A673 (cell line): ENCODE measurements around the gene DDB1. TPM values are rescaled to one million over a fixed set of nuclear protein-coding genes. Genes with fewer than 3 reads are reported as not detected.

ENCODE experiments used
- BruUV-seq: library from RNA; stranded (reverse); fragments of 400-500 nt; replicated peaks from 2 replicates; lab custom pipeline; 2021; lab: Mats Ljungman, UMichigan
- CTCF ChIA-PET: fragments of 300-600 bp; sonication (Branson Sonifier 250); formaldehyde crosslinking; loops from one replicate; lab custom pipeline; 2022; ENCODE audit warnings: antibody characterized with exemption; lab: Charles Lee
- POLR2A ChIA-PET: fragments of 300-600 bp; sonication (Branson Sonifier 250); formaldehyde crosslinking; loops from one replicate; lab custom pipeline; 2022; ENCODE audit warnings: antibody characterized with exemption; ENCODE audit not compliant: low non-redundant PET; lab: Charles Lee
- DNase-seq: peaks from one replicate; pipeline ENCODE4 v3.0.0-alpha.2; 2015; ENCODE audit warnings: low spot score
- H3K27ac ChIP-seq: fragments of 200-600 bp; sonication (generic); 2 replicates; pipeline ENCODE4 v1.5.1; 2016; ENCODE audit warnings: mixed run types, low read depth, mild to moderate bottlenecking, mixed read lengths, antibody characterized with exemption, low read length; ENCODE audit not compliant: poor library complexity, severe bottlenecking
- H3K27me3 ChIP-seq: fragments of 200-600 bp; sonication (generic); replicated peaks from 2 replicates; pipeline ENCODE4 v1.6.1; 2017; ENCODE audit warnings: mixed run types, low read depth, mild to moderate bottlenecking, mixed read lengths, antibody characterized with exemption, low read length; ENCODE audit not compliant: insufficient read depth, poor library complexity
- H3K36me3 ChIP-seq: fragments of 200-600 bp; sonication (generic); 2 replicates; pipeline ENCODE4 v1.6.1; 2016; ENCODE audit warnings: mixed run types, mild to moderate bottlenecking, mixed read lengths, antibody characterized with exemption, low read length; ENCODE audit not compliant: insufficient read depth, poor library complexity, severe bottlenecking
- H3K4me1 ChIP-seq: fragments of 200-600 bp; sonication (generic); 2 replicates; pipeline ENCODE4 v1.6.1; 2017; ENCODE audit warnings: mixed run types, mild to moderate bottlenecking, mixed read lengths, antibody characterized with exemption, low read length; ENCODE audit not compliant: insufficient read depth, poor library complexity, severe bottlenecking
- H3K4me3 ChIP-seq: fragments of 200-600 bp; sonication (generic); 2 replicates; pipeline ENCODE4 v1.5.1; 2016; ENCODE audit warnings: low read depth, mixed run types, mild to moderate bottlenecking, mixed read lengths, low read length; ENCODE audit not compliant: poor library complexity, severe bottlenecking
- H3K9me3 ChIP-seq: fragments of 200-600 bp; sonication (generic); 2 replicates; pipeline ENCODE4 v1.6.1; 2016; ENCODE audit warnings: mixed run types, low read depth, mild to moderate bottlenecking, mixed read lengths, antibody characterized with exemption, low read length; ENCODE audit not compliant: poor library complexity, severe bottlenecking
- CTCF ChIP-seq: fragments of 300-800, 200-600 bp; sonication (generic); conservative IDR thresholded peaks from 2 replicates; pipeline ENCODE4 v1.5.1; 2017; ENCODE audit warnings: low read depth, mild to moderate bottlenecking, antibody characterized with exemption, low read length, moderate library complexity, mixed read lengths
- EZH2 ChIP-seq: fragments of 200-600 bp; sonication (generic); IDR thresholded peaks from 2 replicates; pipeline ENCODE4 v1.6.1; 2017; ENCODE audit warnings: borderline replicate concordance, low read depth, mild to moderate bottlenecking, mixed read lengths, antibody characterized with exemption, low read length; ENCODE audit not compliant: poor library complexity, severe bottlenecking
- intact Hi-C: fragments of 100-400 bp; cut with micrococcal nuclease; formaldehyde crosslinking; loops from one replicate; pipeline ENCODE4 v1.10.0; 2022; ENCODE audit not compliant: unreplicated experiment
- total RNA-seq: library from RNA; stranded (reverse); gene quantifications from 2 replicates; pipeline ENCODE4 v1.2.3, GENCODE V29; 2021

The DDB1 gene
- total RNA-seq, 1 experiment from 2014 or later = 305 TPM

DNA sequence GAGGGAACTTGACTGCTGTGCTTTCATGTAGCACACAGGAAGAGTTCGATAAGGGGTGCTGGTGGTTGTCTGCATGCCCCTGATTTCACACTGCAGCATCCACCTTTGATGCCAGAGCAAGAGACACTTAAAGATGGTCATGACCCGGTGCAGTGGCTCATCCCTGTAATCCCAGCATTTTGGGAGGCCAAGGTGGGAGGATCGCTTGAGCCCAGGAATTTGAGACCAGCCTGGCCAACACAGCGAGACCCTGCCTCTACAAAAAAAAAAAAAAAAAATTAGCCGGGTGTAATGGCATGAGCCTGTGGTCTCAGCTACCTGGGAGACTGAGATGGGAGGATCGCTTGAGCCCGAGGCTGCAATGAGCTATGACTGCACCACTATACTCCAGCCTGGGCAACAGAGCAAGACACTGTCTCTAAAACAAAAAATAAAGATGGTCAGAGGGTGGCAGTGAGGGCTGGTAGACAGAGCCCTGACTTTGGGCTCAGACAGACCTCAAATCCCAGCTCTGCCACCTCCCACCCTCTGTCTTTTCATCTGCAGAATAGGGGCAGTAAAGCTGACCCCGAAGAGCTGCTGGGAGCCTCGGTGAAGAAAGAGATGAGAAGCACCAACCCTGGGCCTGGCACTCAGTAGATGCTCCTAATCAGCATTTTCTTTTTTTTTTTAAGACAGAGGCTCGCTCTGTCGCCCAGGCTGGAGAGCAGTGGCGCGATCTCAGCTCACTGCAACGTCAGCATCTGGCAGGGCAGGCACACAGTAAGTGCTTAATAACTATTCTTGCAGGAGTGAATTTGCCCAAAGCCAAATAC is 55.5 kb downstream of the DDB1 start:
- no peaks in the 10 kb centered on the region for H3K9me3 ChIP-seq
- TF ChIP-seq EZH2 (no peak), CTCF (no peak)
- DNase-seq = no peak
- intact Hi-C loops = no loop called here
- no peaks in the 10 kb centered on the region for H3K36me3 ChIP-seq
- no TSS peak for BruUV-seq
- H3K4me1 ChIP-seq = no peaks in the 10 kb centered on the region
- H3K27me3 ChIP-seq = no peaks in the 10 kb centered on the region
- ChIA-PET CTCF (interaction anchor here (0.6 kb wide), 2 partner anchors 37 to 476 kb away, joined by 3 to 20 read pairs; no protein-coding TSS in a partner anchor), POLR2A (no interaction called here)
- H3K27ac ChIP-seq = no peak overlapping the region
- H3K4me3 ChIP-seq = no peak overlapping the region

DNA sequence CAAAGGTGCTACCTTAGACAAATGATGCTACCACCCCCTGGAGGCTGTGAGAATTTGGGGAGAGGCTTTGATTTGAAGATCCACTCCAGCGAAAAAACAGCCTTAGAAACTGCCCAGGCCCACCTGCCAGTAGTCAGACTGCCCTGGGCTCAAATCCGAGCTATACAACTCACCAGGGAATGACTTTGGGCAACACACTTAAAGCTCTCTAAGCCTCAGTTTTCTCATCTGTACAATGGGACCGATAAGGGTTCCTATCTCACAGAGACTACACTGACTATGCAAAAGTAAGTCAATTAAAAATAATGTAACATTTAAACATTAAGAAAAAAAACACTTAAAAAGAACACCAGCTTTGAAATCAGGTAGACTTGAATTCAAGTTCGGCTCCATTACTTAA is 57.7 kb downstream of the DDB1 start:
- no TSS peak for BruUV-seq
- H3K9me3 ChIP-seq = no peaks in the 10 kb centered on the region
- H3K27ac ChIP-seq = no peak overlapping the region
- H3K36me3 ChIP-seq = no peaks in the 10 kb centered on the region
- H3K4me3 ChIP-seq = no peak overlapping the region
- ChIA-PET POLR2A (no interaction called here), CTCF (no interaction called here)
- TF ChIP-seq CTCF = no peak
- H3K27me3 ChIP-seq = no peaks in the 10 kb centered on the region
- intact Hi-C loops = no loop called here
- H3K4me1 ChIP-seq = no peaks in the 10 kb centered on the region
- DNase-seq = no peak

DNA sequence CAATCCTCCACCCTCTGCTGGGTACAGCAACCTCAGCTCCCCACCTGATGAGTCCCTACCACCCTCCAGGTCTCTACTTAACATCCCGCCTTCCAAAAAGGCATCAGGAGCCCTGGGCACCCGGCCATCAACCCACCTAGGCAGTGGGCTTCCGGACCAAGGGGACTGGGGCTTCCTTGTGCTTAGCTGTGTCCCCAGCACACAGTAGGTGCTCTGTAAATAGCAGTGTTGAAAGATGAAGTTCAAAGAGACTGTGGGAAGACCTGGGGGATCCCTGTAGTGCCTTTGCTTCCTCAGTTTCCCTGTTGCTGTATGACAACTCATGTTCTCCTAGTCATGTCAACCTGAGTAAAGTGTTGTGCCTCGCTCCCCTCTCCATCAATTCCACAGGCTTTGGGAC is 58.8 kb downstream of the DDB1 start:
- TF ChIP-seq EZH2 (no peak), CTCF (no peak)
- H3K27me3 ChIP-seq = no peaks in the 10 kb centered on the region
- POLR2A ChIA-PET = no interaction called here

More for the DNA sequence above, 58.8 kb downstream of the DDB1 start:
- BruUV-seq = no TSS peak
- intact Hi-C loops = no loop called here
- no peaks in the 10 kb centered on the region for H3K36me3 ChIP-seq
- CTCF ChIA-PET = no interaction called here
- DNase-seq = no peak
- no peak overlapping the region for H3K27ac ChIP-seq
- no peak overlapping the region for H3K4me3 ChIP-seq
- H3K9me3 ChIP-seq = no peaks in the 10 kb centered on the region
- H3K4me1 ChIP-seq = no peaks in the 10 kb centered on the region
